Liver (tissue), 9 donors: ENCODE results near the gene CYP2J2. TPM values are rescaled to one million over a fixed set of nuclear protein-coding genes. Genes with fewer than 3 reads are reported as not detected.

Experiments
- DNase-seq: peaks from one replicate; pipeline ENCODE4 v3.0.0-alpha.2; 2017; ENCODE audit warnings: low spot score
- H3K27ac ChIP-seq, 2 donors: one replicate each; pipeline ENCODE4 v1.7.0; 2013; ENCODE audit warnings: inconsistent platforms in 2 of 2, low read length in 2 of 2, control low read depth in 1 of 2, low read depth in 1 of 2, mild to moderate bottlenecking in 1 of 2
- H3K27me3 ChIP-seq, 4 donors: one replicate each; pipeline versions ENCODE4 v1.6.1 to v1.7.0; 2013; ENCODE audit warnings: low read length in 3 of 4, inconsistent platforms in 1 of 4, mild to moderate bottlenecking in 1 of 4, moderate library complexity in 1 of 4; ENCODE audit not compliant: control insufficient read depth in 4 of 4, insufficient read depth in 4 of 4
- H3K36me3 ChIP-seq, 4 donors: one replicate each; pipeline versions ENCODE4 v1.6.1 to v1.7.0; 2013; ENCODE audit warnings: low read length in 3 of 4, mild to moderate bottlenecking in 3 of 4, low read depth in 1 of 4, moderate library complexity in 1 of 4; ENCODE audit not compliant: control insufficient read depth in 4 of 4, insufficient read depth in 3 of 4
- H3K4me1 ChIP-seq, 4 donors: one replicate each; pipeline versions ENCODE4 v1.6.1 to v1.7.0; 2013; ENCODE audit warnings: low read length in 3 of 4, mild to moderate bottlenecking in 3 of 4, moderate library complexity in 1 of 4; ENCODE audit not compliant: control insufficient read depth in 4 of 4, insufficient read depth in 4 of 4
- H3K4me3 ChIP-seq, 3 donors: one replicate each; pipeline versions ENCODE4 v1.6.1 to v1.7.0; 2013; ENCODE audit warnings: low read length in 3 of 3, control low read depth in 1 of 3, low read depth in 1 of 3, mild to moderate bottlenecking in 1 of 3
- H3K9ac ChIP-seq, 2 donors: one replicate each; pipeline ENCODE4 v1.7.0; 2013; ENCODE audit warnings: low read length in 2 of 2, mild to moderate bottlenecking in 2 of 2, moderate library complexity in 2 of 2, control low read depth in 1 of 2, low read depth in 1 of 2
- H3K9me3 ChIP-seq, 4 donors: one replicate each; pipeline versions ENCODE4 v1.6.1 to v1.7.0; 2013; ENCODE audit warnings: low read length in 3 of 4; ENCODE audit not compliant: control insufficient read depth in 4 of 4
- EGR1 ChIP-seq, 2 donors: IDR thresholded peaks; 2 replicates each; pipeline ENCODE4 v1.6.1; 2016 to 2018; ENCODE audit warnings: antibody characterized with exemption in 2 of 2, low read depth in 2 of 2
- FOXA1 ChIP-seq: IDR thresholded peaks from 2 replicates; pipeline ENCODE4 v1.6.1; 2016; ENCODE audit warnings: antibody characterized with exemption
- FOXA2 ChIP-seq: IDR thresholded peaks from 2 replicates; pipeline ENCODE4 v1.6.1; 2016; ENCODE audit warnings: antibody characterized with exemption
- GABPA ChIP-seq, 2 donors: IDR thresholded peaks in 1 of 2; conservative IDR thresholded peaks in 1 of 2; 2 replicates each; pipeline ENCODE4 v1.6.1; 2016; ENCODE audit warnings: antibody characterized with exemption in 2 of 2, mild to moderate bottlenecking in 1 of 2, moderate library complexity in 1 of 2
- HNF4A ChIP-seq, 2 donors: conservative IDR thresholded peaks; 2 replicates each; pipeline ENCODE4 v1.6.1; 2016; ENCODE audit warnings: antibody characterized with exemption in 2 of 2, mild to moderate bottlenecking in 2 of 2
- HNF4G ChIP-seq: IDR thresholded peaks from 2 replicates; pipeline ENCODE4 v1.6.1; 2016; ENCODE audit warnings: antibody characterized with exemption
- JUND ChIP-seq, 2 donors: IDR thresholded peaks; 2 replicates each; pipeline ENCODE4 v1.6.1; 2016; ENCODE audit warnings: antibody characterized with exemption in 2 of 2
- NR2F2 ChIP-seq: IDR thresholded peaks from 2 replicates; pipeline ENCODE4 v1.6.1; 2016; ENCODE audit warnings: antibody characterized with exemption
- RAD21 ChIP-seq, 2 donors: IDR thresholded peaks; 2 replicates each; pipeline ENCODE4 v1.6.1; 2016; ENCODE audit warnings: antibody characterized with exemption in 2 of 2, mild to moderate bottlenecking in 2 of 2
- TAF1 ChIP-seq: conservative IDR thresholded peaks from 2 replicates; pipeline ENCODE4 v1.6.1; 2016; ENCODE audit warnings: antibody characterized with exemption, mild to moderate bottlenecking
- YY1 ChIP-seq: IDR thresholded peaks from 2 replicates; pipeline ENCODE4 v1.6.1; 2016; ENCODE audit warnings: antibody characterized with exemption, mild to moderate bottlenecking
- WGBS: extraction: QIAGEN DNeasy Blood & Tissue Kit; methylation state at CpG from one replicate; pipeline ENCODE4 v1.1.7; 2013; 5-methylcytosine and 5-hydroxymethylcytosine counted together
- polyA plus RNA-seq, 2 donors: library from polyadenylated mRNA; stranded (reverse) in 1 of 2; unstranded in 1 of 2; fragments of 200-250 nt in 1 of 2; fragments of >200 nt in 1 of 2; fragmentation: Nextera tagmentation in 1 of 2; extraction: Ambion mirVana in 1 of 2; gene quantifications; one replicate each; pipeline versions ENCODE4 v1.2.1 to v1.2.3, GENCODE V29; 2013 to 2015
- total RNA-seq, 2 donors: library from RNA; depleted of rRNA; stranded (reverse); fragments of >200 nt; gene quantifications; one replicate each; pipeline ENCODE4 v1.2.3, GENCODE V29; 2014
- TF ChIP-seq, protein P1 (sequence below): fragments of 150-350 bp; IDR thresholded peaks from 2 replicates; pipeline ENCODE4 v1.5.1; 2017; ENCODE audit warnings: improper control_type of control experiment, low read depth, low read length; ENCODE audit not compliant: missing input control
- TF ChIP-seq, protein P2 (sequence below): IDR thresholded peaks from 2 replicates; pipeline ENCODE4 v1.6.1; 2016; ENCODE audit warnings: antibody characterized with exemption
- TF ChIP-seq, protein P3 (sequence below): IDR thresholded peaks from 2 replicates; pipeline ENCODE4 v1.6.1; 2016; ENCODE audit warnings: antibody characterized with exemption
- TF ChIP-seq, protein P4 (sequence below): IDR thresholded peaks from 2 replicates; pipeline ENCODE4 v1.6.1; 2016; ENCODE audit warnings: antibody characterized with exemption
- TF ChIP-seq, protein P5 (sequence below): IDR thresholded peaks from 2 replicates; pipeline ENCODE4 v1.6.1; 2016; ENCODE audit warnings: antibody characterized with exemption, mild to moderate bottlenecking
- donor health status: healthy.
- donor health status: healthy.
- donor health status: healthy.
- donor health status: healthy.
- donor health status: healthy.

Gene CYP2J2
- total and polyA plus RNA-seq, 4 donors = 29.4 to 77.9 (median 58.9) TPM

DNA sequence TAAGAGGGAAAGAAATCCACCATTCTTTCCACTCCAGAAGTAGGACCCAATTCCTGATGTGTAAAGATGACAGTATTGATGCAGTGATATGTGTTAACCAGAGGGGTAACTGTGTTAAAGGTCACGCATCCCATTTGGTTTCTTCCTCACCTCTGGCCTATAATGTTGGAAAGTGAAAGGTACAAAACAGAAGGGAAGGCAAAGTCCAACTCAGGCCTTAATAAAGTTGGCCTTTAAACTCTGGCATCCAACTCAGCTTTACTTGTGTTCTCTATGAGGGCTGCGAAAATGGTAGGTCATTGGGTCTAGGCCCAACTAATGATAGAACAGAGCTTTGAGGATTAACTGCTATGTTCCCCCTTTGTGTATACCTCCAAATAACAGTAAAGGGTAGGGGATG lies 17.9 kb downstream of the CYP2J2 start (continued):
- TF ChIP-seq, protein P1, sequence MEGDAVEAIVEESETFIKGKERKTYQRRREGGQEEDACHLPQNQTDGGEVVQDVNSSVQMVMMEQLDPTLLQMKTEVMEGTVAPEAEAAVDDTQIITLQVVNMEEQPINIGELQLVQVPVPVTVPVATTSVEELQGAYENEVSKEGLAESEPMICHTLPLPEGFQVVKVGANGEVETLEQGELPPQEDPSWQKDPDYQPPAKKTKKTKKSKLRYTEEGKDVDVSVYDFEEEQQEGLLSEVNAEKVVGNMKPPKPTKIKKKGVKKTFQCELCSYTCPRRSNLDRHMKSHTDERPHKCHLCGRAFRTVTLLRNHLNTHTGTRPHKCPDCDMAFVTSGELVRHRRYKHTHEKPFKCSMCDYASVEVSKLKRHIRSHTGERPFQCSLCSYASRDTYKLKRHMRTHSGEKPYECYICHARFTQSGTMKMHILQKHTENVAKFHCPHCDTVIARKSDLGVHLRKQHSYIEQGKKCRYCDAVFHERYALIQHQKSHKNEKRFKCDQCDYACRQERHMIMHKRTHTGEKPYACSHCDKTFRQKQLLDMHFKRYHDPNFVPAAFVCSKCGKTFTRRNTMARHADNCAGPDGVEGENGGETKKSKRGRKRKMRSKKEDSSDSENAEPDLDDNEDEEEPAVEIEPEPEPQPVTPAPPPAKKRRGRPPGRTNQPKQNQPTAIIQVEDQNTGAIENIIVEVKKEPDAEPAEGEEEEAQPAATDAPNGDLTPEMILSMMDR = no peak
- TF ChIP-seq FOXA2 = peak; percentile 67
- peak; percentile 99 for TF ChIP-seq HNF4G
- TF ChIP-seq, protein P2, sequence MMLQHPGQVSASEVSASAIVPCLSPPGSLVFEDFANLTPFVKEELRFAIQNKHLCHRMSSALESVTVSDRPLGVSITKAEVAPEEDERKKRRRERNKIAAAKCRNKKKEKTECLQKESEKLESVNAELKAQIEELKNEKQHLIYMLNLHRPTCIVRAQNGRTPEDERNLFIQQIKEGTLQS = peak; percentile 68
- peak in 1 of 2 donors; percentile 72 for TF ChIP-seq EGR1 (IDR thresholded peaks at IDR 0.05; ENCODE audit: low read depth in 2 of 2)
- TF ChIP-seq FOXA1 = peak; percentile 76
- TF ChIP-seq HNF4A (conservative IDR thresholded peaks at IDR 0.05) = peak; percentile 99 to 100
- peak; percentile 53 to 58 for TF ChIP-seq RAD21 (IDR thresholded peaks at IDR 0.05)
- no peak for TF ChIP-seq TAF1
- TF ChIP-seq GABPA (IDR thresholded peaks at IDR 0.05 in 1 of 2, conservative IDR thresholded peaks at IDR 0.05 in 1 of 2) = peak in 1 of 2 donors; percentile 46
- peak; percentile 74 for TF ChIP-seq NR2F2
- TF ChIP-seq JUND (IDR thresholded peaks at IDR 0.05) = peak; percentile 64 to 86
- TF ChIP-seq YY1 = peak; percentile 96

DNA sequence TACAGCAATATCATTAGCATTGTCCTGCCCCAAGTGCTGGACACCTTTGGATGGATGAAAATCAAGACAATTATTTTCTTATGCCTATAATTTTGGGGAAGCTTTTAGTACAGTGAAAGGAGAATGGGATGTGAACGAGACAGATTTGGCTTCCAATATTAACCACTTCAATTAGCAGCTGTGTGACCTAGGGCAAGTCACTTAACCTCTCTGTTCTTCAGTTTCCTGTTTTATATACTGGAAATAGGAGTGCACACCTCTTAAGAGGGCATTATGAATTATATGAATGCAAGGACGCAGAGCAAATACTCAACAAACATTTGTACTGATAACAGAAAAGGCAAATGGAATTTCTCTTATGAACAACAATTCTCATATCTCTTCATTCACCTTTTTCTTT lies 18.5 kb downstream of the CYP2J2 start:
- Histone ChIP-seq H3K4me1 (peaks cover 4 to 37% (median 12%) of the 10 kb centered on the region in 4 donors), H3K36me3 (peaks cover 1 to 32% (median 19%) of the 10 kb centered on the region in 4 donors), H3K9me3 (no peaks in the 10 kb centered on the region), H3K4me3 (no peak overlapping the region), H3K9ac (no peak overlapping the region), H3K27ac (peak overlapping the region; percentile 54 to 67), H3K27me3 (no peaks in the 10 kb centered on the region)
- DNase-seq = no peak
- TF ChIP-seq NR2F2 (no peak), YY1 (no peak), JUND (IDR thresholded peaks at IDR 0.05) (no peak), TAF1 (no peak), HNF4A (conservative IDR thresholded peaks at IDR 0.05) (no peak), FOXA1 (no peak), RAD21 (IDR thresholded peaks at IDR 0.05) (no peak), FOXA2 (no peak), HNF4G (no peak), GABPA (IDR thresholded peaks at IDR 0.05 in 1 of 2, conservative IDR thresholded peaks at IDR 0.05 in 1 of 2) (no peak), EGR1 (IDR thresholded peaks at IDR 0.05; ENCODE audit: low read depth in 2 of 2) (no peak)
- TF ChIP-seq, protein P2 = no peak
- TF ChIP-seq, protein P3, sequence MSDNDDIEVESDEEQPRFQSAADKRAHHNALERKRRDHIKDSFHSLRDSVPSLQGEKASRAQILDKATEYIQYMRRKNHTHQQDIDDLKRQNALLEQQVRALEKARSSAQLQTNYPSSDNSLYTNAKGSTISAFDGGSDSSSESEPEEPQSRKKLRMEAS = no peak
- TF ChIP-seq, protein P4, sequence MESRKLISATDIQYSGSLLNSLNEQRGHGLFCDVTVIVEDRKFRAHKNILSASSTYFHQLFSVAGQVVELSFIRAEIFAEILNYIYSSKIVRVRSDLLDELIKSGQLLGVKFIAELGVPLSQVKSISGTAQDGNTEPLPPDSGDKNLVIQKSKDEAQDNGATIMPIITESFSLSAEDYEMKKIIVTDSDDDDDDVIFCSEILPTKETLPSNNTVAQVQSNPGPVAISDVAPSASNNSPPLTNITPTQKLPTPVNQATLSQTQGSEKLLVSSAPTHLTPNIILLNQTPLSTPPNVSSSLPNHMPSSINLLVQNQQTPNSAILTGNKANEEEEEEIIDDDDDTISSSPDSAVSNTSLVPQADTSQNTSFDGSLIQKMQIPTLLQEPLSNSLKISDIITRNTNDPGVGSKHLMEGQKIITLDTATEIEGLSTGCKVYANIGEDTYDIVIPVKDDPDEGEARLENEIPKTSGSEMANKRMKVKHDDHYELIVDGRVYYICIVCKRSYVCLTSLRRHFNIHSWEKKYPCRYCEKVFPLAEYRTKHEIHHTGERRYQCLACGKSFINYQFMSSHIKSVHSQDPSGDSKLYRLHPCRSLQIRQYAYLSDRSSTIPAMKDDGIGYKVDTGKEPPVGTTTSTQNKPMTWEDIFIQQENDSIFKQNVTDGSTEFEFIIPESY = no peak
- TF ChIP-seq, protein P5, sequence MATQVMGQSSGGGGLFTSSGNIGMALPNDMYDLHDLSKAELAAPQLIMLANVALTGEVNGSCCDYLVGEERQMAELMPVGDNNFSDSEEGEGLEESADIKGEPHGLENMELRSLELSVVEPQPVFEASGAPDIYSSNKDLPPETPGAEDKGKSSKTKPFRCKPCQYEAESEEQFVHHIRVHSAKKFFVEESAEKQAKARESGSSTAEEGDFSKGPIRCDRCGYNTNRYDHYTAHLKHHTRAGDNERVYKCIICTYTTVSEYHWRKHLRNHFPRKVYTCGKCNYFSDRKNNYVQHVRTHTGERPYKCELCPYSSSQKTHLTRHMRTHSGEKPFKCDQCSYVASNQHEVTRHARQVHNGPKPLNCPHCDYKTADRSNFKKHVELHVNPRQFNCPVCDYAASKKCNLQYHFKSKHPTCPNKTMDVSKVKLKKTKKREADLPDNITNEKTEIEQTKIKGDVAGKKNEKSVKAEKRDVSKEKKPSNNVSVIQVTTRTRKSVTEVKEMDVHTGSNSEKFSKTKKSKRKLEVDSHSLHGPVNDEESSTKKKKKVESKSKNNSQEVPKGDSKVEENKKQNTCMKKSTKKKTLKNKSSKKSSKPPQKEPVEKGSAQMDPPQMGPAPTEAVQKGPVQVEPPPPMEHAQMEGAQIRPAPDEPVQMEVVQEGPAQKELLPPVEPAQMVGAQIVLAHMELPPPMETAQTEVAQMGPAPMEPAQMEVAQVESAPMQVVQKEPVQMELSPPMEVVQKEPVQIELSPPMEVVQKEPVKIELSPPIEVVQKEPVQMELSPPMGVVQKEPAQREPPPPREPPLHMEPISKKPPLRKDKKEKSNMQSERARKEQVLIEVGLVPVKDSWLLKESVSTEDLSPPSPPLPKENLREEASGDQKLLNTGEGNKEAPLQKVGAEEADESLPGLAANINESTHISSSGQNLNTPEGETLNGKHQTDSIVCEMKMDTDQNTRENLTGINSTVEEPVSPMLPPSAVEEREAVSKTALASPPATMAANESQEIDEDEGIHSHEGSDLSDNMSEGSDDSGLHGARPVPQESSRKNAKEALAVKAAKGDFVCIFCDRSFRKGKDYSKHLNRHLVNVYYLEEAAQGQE = no peak
- TF ChIP-seq, protein P1 = no peak
- 82% methylated on average over 2 of the region's 2 CpGs for WGBS
